AG09309 (cell line): ENCODE results near the gene P2RX2.

ENCODE experiments used
- DNase-seq: peaks from one replicate; pipeline ENCODE4 v3.0.0-alpha.2; 2010; ENCODE audit warnings: low read depth
- H3K4me3 ChIP-seq: 2 replicates; pipeline ENCODE4 v1.5.1; 2011; ENCODE audit warnings: mild to moderate bottlenecking, low read depth, low read length, moderate library complexity; ENCODE audit not compliant: control insufficient read depth
- CTCF ChIP-seq: IDR thresholded peaks from 2 replicates; pipeline ENCODE4 v1.5.1; 2011; ENCODE audit warnings: mild to moderate bottlenecking, low read depth, low read length, inconsistent platforms; ENCODE audit not compliant: insufficient read depth, control insufficient read depth; ENCODE audit errors: missing control alignments

Gene P2RX2

GRCh38 chr12:132625731-132626430, 7.3 kb downstream of the P2RX2 start:
- H3K4me3 ChIP-seq: no peak overlapping the region
- DNase-seq: no peak
- no peak for TF ChIP-seq CTCF

- H3K4me3 ChIP-seq: no peak overlapping the region
- TF ChIP-seq CTCF: no peak
- DNase-seq: no peak
Observed at GRCh38 chr12:132629330-132629729, 10.8 kb downstream of the P2RX2 start.

GRCh38 chr12:132630672-132631071, 12.1 kb downstream of the P2RX2 start:
- DNase-seq: no peak
- no peak overlapping the region for H3K4me3 ChIP-seq
- TF ChIP-seq CTCF: no peak

GRCh38 chr12:132631666-132632065, 13.1 kb downstream of the P2RX2 start:
- TF ChIP-seq CTCF: no peak
- H3K4me3 ChIP-seq: no peak overlapping the region
- DNase-seq: no peak

GRCh38 chr12:132632521-132633228, 14.1 kb downstream of the P2RX2 start:
- H3K4me3 ChIP-seq: no peak overlapping the region
- DNase-seq: no peak
- TF ChIP-seq CTCF: no peak

- no peak overlapping the region for H3K4me3 ChIP-seq
- DNase-seq: no peak
- no peak for TF ChIP-seq CTCF
Observed at GRCh38 chr12:132633398-132633797, 14.8 kb downstream of the P2RX2 start.
